Neural progenitor cell (in vitro differentiated cells): ENCODE results near the gene SHPK.

Experiments
- EZH2 ChIP-seq: fragments of 200-600 bp; sonication (generic); IDR thresholded peaks from 2 replicates; pipeline ENCODE4 v1.6.1; 2017; ENCODE audit warnings: antibody characterized with exemption, mild to moderate bottlenecking, moderate library complexity
- EZH2phosphoT487 ChIP-seq: fragments of 200-600 bp; sonication (generic); IDR thresholded peaks from 2 replicates; pipeline ENCODE4 v1.6.1; 2017; ENCODE audit warnings: antibody characterized with exemption
- TF ChIP-seq, protein P1 (sequence below): fragments of 200-600 bp; sonication (generic); IDR thresholded peaks from 2 replicates; pipeline ENCODE4 v1.5.1; 2017; ENCODE audit warnings: antibody characterized with exemption, mild to moderate bottlenecking

- TF ChIP-seq, protein P1, sequence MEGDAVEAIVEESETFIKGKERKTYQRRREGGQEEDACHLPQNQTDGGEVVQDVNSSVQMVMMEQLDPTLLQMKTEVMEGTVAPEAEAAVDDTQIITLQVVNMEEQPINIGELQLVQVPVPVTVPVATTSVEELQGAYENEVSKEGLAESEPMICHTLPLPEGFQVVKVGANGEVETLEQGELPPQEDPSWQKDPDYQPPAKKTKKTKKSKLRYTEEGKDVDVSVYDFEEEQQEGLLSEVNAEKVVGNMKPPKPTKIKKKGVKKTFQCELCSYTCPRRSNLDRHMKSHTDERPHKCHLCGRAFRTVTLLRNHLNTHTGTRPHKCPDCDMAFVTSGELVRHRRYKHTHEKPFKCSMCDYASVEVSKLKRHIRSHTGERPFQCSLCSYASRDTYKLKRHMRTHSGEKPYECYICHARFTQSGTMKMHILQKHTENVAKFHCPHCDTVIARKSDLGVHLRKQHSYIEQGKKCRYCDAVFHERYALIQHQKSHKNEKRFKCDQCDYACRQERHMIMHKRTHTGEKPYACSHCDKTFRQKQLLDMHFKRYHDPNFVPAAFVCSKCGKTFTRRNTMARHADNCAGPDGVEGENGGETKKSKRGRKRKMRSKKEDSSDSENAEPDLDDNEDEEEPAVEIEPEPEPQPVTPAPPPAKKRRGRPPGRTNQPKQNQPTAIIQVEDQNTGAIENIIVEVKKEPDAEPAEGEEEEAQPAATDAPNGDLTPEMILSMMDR, result no peak
- TF ChIP-seq EZH2phosphoT487 (no peak), EZH2 (no peak)
Observed at GRCh38 chr17:3593384-3593783, 42.7 kb downstream of the SHPK start.
